Pancreas (tissue), 8 donors: Measurements from ENCODE around the gene DUSP16. TPM values are rescaled to one million over a fixed set of nuclear protein-coding genes. Genes with fewer than 3 reads are reported as not detected.

Source experiments
- polyA plus RNA-seq, 2 donors: library from polyadenylated mRNA; stranded (reverse); fragments of 200-250 nt; gene quantifications; one replicate each; pipeline ENCODE4 v1.2.3, GENCODE V29; 2013
- total RNA-seq, 6 donors: library from RNA; stranded (reverse); fragmentation: NEBNext Ultra II Directional in 4 of 6; extraction: Animal tissue kit (Norgen Biotek cat#: 25700) in 4 of 6; gene quantifications; one replicate each; pipeline versions ENCODE4 v1.2.1 to v1.2.4, GENCODE V29; 2021 to 2023
- donor health status: healthy with polysubstance abuse.
- donor health status: DM: no; HTN: no; CAD: no; lungs with moderate emphysema.
- donor health status: DM: no; HTN: no; CAD: no.
- donor health status: Bipolar disorder and iron deficiency.
- donor health status: DM: yes; HTN: yes; CAD: no.
- donor health status: DM: no; HTN: no; CAD: no.
- donor health status: DM: no; HTN: no; CAD: no.
- donor health status: DM: yes; HTN: yes; CAD: no.

The DUSP16 gene
- total and polyA plus RNA-seq, 8 donors: 5.8 to 38.7 (median 26.5) TPM

Other genes starting within 250 kb of the DUSP16 start
- gene MANSC1, start 212.6 kb downstream of the DUSP16 start, total RNA-seq: 10 to 100 TPM; 15.7 to 21.6 (median 18.0) TPM
- 10 to 100 TPM in 1 of 2 donors, 1 to 10 TPM in 1; 7.0 to 13.7 TPM for gene MANSC1, start 212.6 kb downstream of the DUSP16 start, polyA plus RNA-seq
- gene BORCS5, start 205.8 kb downstream of the DUSP16 start, total RNA-seq: 10 to 100 TPM in 2 of 6 donors, 1 to 10 TPM in 4; 7.4 to 10.9 (median 9.1) TPM
- gene BORCS5, start 205.8 kb downstream of the DUSP16 start, polyA plus RNA-seq: 1 to 10 TPM; 3.7 to 5.6 TPM
- gene CREBL2, start 49.0 kb upstream of the DUSP16 start, total RNA-seq: 10 to 100 TPM; 13.9 to 29.7 (median 16.6) TPM
- gene CREBL2, start 49.0 kb upstream of the DUSP16 start, polyA plus RNA-seq: 10 to 100 TPM in 1 of 2 donors, 1 to 10 TPM in 1; 9.8 to 23.6 TPM
- under 1 TPM in 4 of 6 donors, not detected in 2; 0.16 to 0.58 (median 0.26) TPM for gene GPR19, start 133.3 kb upstream of the DUSP16 start, total RNA-seq
- gene GPR19, start 133.3 kb upstream of the DUSP16 start, polyA plus RNA-seq: under 1 TPM; 0.27 to 0.82 TPM
- 10 to 100 TPM; 12.8 to 23.7 (median 16.9) TPM for gene CDKN1B, start 154.5 kb upstream of the DUSP16 start, total RNA-seq
- gene CDKN1B, start 154.5 kb upstream of the DUSP16 start, polyA plus RNA-seq: 10 to 100 TPM; 12.1 to 19.1 TPM
- 1 to 10 TPM; 1.8 to 4.6 (median 3.0) TPM for gene APOLD1, start 222.8 kb upstream of the DUSP16 start, total RNA-seq
- gene APOLD1, start 222.8 kb upstream of the DUSP16 start, polyA plus RNA-seq: 1 to 10 TPM; 1.6 to 6.4 TPM